ENCODE measurements around the gene RIMBP2.
"Not testable (repeated sequence)": the region's sequence is repeated elsewhere in the genome, so short reads cannot be mapped to it uniquely, and the experiment has no call there.

RIMBP2 gene

GRCh38 chr12:130596241-130596640, 119.9 kb downstream of the RIMBP2 start:
- DNase-seq (ENCODE audit: low spot score), result no peak

- no peak for DNase-seq (ENCODE audit: low spot score)
These were observed 120.5 kb downstream of the RIMBP2 start for GRCh38 chr12:130595566-130595965.

- DNase-seq (ENCODE audit: low spot score), result no peak
These were observed 123.0 kb downstream of the RIMBP2 start for GRCh38 chr12:130593056-130593455.

GRCh38 chr12:130592641-130593040, 123.5 kb downstream of the RIMBP2 start:
- DNase-seq (ENCODE audit: low spot score), result no peak

- DNase-seq (ENCODE audit: low spot score), result no peak
These were observed 124.4 kb downstream of the RIMBP2 start for GRCh38 chr12:130591736-130592135.

GRCh38 chr12:130590685-130591084, 125.4 kb downstream of the RIMBP2 start:
- no peak for DNase-seq (ENCODE audit: low spot score)

- DNase-seq (ENCODE audit: low spot score), result no peak
These were observed 126.4 kb downstream of the RIMBP2 start for GRCh38 chr12:130589540-130590317.

- DNase-seq (ENCODE audit: low spot score), result no peak
These were observed 127.2 kb downstream of the RIMBP2 start for GRCh38 chr12:130588696-130589539.

GRCh38 chr12:130587966-130588365, 128.1 kb downstream of the RIMBP2 start:
- no peak for DNase-seq (ENCODE audit: low spot score)

GRCh38 chr12:130584475-130584874, 131.6 kb downstream of the RIMBP2 start:
- DNase-seq (ENCODE audit: low spot score), result not testable (repeated sequence)

GRCh38 chr12:130583800-130584199, 132.3 kb downstream of the RIMBP2 start:
- DNase-seq (ENCODE audit: low spot score), result no peak

- DNase-seq (ENCODE audit: low spot score), result no peak
These were observed 132.8 kb downstream of the RIMBP2 start for GRCh38 chr12:130583317-130583716.

GRCh38 chr12:130582286-130582685, 133.8 kb downstream of the RIMBP2 start:
- DNase-seq (ENCODE audit: low spot score), result no peak

GRCh38 chr12:130581782-130582181, 134.3 kb downstream of the RIMBP2 start:
- no peak for DNase-seq (ENCODE audit: low spot score)

- DNase-seq (ENCODE audit: low spot score), result no peak
These were observed 136.9 kb downstream of the RIMBP2 start for GRCh38 chr12:130579231-130579630.

- DNase-seq (ENCODE audit: low spot score), result no peak
These were observed 138.7 kb downstream of the RIMBP2 start for GRCh38 chr12:130577351-130577750.

- DNase-seq (ENCODE audit: low spot score), result no peak
These were observed 139.7 kb downstream of the RIMBP2 start for GRCh38 chr12:130576371-130576816.

- DNase-seq (ENCODE audit: low spot score), result no peak
These were observed 141.7 kb downstream of the RIMBP2 start for GRCh38 chr12:130574402-130574801.

- DNase-seq (ENCODE audit: low spot score), result no peak
These were observed 142.3 kb downstream of the RIMBP2 start for GRCh38 chr12:130573766-130574165.

GRCh38 chr12:130573235-130573634, 142.9 kb downstream of the RIMBP2 start:
- DNase-seq (ENCODE audit: low spot score), result no peak

GRCh38 chr12:130572553-130572952, 143.5 kb downstream of the RIMBP2 start:
- DNase-seq (ENCODE audit: low spot score), result no peak

GRCh38 chr12:130571734-130572133, 144.4 kb downstream of the RIMBP2 start:
- DNase-seq (ENCODE audit: low spot score), result no peak

- DNase-seq (ENCODE audit: low spot score), result no peak
These were observed 145.0 kb downstream of the RIMBP2 start for GRCh38 chr12:130571089-130571488.
